Adipocyte (in vitro differentiated cells): Measurements from ENCODE around the gene HSFX1.
"Not testable (repeated sequence)": the region's sequence is repeated elsewhere in the genome, so short reads cannot be mapped to it uniquely, and the experiment has no call there.

ENCODE experiments used
- DNase-seq: peaks from one replicate; pipeline ENCODE4 v3.0.0-alpha.2; 2015; ENCODE audit warnings: low read depth
- H3K27me3 ChIP-seq: replicated peaks from 2 replicates; pipeline ENCODE4 v1.7.0; 2013; ENCODE audit warnings: mild to moderate bottlenecking, low read length, moderate library complexity; ENCODE audit not compliant: control insufficient read depth, insufficient read depth
- H3K36me3 ChIP-seq: 2 replicates; pipeline ENCODE4 v1.7.0; 2013; ENCODE audit warnings: low read length, mild to moderate bottlenecking, moderate library complexity; ENCODE audit not compliant: control insufficient read depth, insufficient read depth, severe bottlenecking
- H3K4me1 ChIP-seq: 2 replicates; pipeline ENCODE4 v1.7.0; 2013; ENCODE audit warnings: mild to moderate bottlenecking, low read length, moderate library complexity; ENCODE audit not compliant: control insufficient read depth, insufficient read depth
- H3K4me3 ChIP-seq: 2 replicates; pipeline ENCODE4 v1.7.0; 2013; ENCODE audit warnings: mild to moderate bottlenecking, low read length, moderate library complexity
- H3K9ac ChIP-seq: 2 replicates; pipeline ENCODE4 v1.7.0; 2013; ENCODE audit warnings: mild to moderate bottlenecking, low read length, moderate library complexity
- H3K9me3 ChIP-seq: 2 replicates; pipeline ENCODE4 v1.7.0; 2013; ENCODE audit warnings: mild to moderate bottlenecking, low read length, moderate library complexity; ENCODE audit not compliant: control insufficient read depth

The HSFX1 gene, protein sequence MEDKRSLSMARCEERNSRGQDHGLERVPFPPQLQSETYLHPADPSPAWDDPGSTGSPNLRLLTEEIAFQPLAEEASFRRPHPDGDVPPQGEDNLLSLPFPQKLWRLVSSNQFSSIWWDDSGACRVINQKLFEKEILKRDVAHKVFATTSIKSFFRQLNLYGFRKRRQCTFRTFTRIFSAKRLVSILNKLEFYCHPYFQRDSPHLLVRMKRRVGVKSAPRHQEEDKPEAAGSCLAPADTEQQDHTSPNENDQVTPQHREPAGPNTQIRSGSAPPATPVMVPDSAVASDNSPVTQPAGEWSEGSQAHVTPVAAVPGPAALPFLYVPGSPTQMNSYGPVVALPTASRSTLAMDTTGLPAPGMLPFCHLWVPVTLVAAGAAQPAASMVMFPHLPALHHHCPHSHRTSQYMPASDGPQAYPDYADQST

DNA sequence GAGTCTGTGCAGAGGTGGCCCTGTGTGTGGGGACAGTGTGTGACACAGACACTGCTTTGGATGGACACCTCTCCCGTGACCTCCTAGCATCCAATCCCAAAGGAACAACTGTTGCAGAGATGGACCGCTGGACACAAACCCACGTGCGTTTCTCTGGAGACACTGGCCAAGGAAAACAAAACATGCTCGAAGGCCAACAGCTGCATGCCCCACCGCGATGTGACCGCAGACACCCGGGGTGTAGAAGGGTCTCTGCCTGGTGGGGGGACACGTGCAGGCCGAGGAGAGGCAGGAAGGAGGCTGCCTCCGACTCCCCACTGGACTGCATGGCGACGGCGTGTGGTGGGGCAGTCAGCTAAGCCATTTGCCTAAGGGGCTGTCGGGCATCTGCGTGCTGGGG lies at the start of gene HSFX1:
TSS of gene HSFX1 (plus strand) at position 301 of the 400 bp plus-strand sequence. CDS start 614 bp downstream, outside the sequence.
- not testable (repeated sequence) for H3K9ac ChIP-seq, H3K36me3 ChIP-seq, H3K4me1 ChIP-seq, H3K9me3 ChIP-seq, H3K4me3 ChIP-seq, H3K27me3 ChIP-seq, DNase-seq

DNA sequence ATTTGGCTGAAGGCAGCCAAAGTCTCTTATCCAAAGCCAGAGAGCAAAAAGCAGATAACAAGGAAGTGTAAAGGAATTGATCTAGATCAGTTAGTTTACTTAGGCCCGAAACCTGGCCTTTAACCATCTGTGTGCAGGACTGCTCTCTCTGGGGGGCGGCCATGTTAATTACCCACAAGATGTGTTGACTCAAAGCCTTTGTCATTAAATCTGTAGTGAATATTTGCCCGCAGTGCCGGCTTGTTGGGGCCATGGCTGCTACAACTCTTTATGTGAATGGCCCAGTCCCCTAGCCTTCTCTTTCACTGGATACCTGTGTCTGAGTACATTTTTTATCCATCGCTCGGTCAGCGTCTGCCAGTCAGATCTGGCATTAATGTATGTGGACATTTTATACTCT lies 46.6 kb upstream of the HSFX1 start:
- H3K4me3 ChIP-seq, H3K9ac ChIP-seq, H3K36me3 ChIP-seq, DNase-seq, H3K4me1 ChIP-seq, H3K9me3 ChIP-seq, H3K27me3 ChIP-seq: not testable (repeated sequence)

DNA sequence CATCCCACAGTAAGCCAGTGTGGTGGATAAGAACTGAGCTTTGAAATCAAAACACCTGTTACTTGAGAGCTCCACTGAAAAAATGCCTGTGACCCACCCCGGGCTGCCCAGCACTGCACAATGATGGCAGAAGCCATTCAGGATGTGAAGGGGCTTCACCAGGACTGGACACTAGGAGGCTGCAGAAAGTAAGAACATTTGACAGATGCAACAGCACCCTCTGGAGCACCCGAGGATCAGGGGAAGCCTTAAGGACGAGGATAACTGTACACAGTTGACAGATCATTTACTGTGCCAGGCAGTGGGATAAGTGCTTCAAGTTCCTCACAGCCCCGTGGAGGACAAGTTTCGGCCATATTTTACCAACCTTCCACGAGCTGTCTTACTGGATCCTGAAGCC lies 31.6 kb upstream of the HSFX1 start:
- not testable (repeated sequence) for H3K4me3 ChIP-seq, H3K9me3 ChIP-seq, H3K9ac ChIP-seq, DNase-seq, H3K36me3 ChIP-seq, H3K27me3 ChIP-seq, H3K4me1 ChIP-seq

DNA sequence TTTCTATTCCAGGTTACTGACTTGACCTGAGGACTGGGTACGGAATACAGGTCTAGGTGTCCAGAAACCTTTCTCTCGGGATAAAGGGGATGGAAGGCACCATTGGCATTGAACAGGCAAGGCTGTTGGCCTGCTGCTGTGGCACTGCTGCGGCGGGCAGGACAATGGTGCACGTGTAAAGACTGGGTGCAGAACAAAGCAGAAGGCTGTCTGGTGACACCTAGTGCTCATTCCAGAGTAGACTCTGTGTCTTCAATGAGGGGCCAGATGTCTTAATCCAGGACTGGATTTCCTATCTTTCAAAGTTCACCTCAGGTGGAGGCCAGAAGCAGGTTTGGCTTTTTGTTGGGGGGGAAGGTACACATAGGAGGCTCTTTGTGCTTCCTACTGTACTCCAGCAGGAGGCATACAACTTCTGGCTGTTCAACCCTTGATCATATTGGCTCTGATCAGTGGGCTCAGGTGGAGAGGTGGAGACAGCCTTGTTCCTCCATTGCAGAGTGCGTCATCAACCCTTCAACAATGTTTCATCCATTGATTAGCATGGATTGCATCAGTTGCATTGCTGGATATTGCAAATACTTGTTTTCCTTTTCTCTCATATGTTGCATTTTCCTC lies 27.4 kb upstream of the HSFX1 start:
- H3K9me3 ChIP-seq, H3K4me3 ChIP-seq, H3K36me3 ChIP-seq, H3K9ac ChIP-seq, H3K27me3 ChIP-seq, H3K4me1 ChIP-seq, DNase-seq: not testable (repeated sequence)

DNA sequence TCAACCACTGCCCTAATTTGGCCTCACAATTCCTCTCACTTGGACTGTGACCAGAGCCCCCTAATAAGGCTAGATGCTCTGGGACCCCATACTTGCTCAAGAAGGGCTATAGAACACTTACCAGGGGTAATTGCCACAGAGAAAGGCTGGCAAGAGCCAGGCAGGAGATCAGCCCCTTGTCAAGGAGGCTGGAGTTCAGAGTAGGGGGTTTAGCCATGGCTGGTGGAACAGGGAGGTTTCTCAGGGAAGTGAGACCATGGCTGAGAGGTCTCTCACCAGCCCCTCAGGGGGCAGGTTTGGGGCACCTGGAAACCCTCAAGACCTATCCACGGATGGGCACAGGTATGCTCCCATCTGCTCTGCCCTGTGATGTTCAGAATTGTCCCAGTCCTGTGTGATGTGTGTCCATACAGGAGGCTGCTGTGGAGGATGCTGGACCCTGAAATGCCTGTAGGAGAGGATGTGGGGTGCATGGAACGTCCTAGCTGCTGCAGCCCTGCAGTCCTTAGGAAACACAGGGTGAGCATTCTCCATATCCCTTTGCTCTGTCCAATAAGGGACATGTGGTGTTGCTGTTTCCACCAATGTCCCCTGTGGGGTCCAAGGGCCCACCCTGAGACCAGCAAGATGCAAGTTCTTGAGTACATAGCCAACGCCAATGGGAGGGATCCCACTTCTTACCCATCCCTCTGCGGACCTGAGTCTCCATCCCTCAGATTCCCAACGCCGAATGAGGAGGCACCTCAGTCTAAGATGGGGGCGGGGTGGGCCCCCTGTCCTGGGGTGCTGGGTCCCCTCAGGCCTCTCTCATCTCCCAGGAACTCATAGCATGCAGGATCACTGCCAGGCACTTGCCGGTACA lies 16.4 kb upstream of the HSFX1 start:
- Histone ChIP-seq H3K9me3 (no peaks in the 10 kb centered on the region), H3K4me1 (no peaks in the 10 kb centered on the region), H3K27me3 (peaks cover 22% of the 10 kb centered on the region), H3K9ac (no peak overlapping the region), H3K4me3 (no peak overlapping the region), H3K36me3 (no peaks in the 10 kb centered on the region)
- DNase-seq, result no peak

DNA sequence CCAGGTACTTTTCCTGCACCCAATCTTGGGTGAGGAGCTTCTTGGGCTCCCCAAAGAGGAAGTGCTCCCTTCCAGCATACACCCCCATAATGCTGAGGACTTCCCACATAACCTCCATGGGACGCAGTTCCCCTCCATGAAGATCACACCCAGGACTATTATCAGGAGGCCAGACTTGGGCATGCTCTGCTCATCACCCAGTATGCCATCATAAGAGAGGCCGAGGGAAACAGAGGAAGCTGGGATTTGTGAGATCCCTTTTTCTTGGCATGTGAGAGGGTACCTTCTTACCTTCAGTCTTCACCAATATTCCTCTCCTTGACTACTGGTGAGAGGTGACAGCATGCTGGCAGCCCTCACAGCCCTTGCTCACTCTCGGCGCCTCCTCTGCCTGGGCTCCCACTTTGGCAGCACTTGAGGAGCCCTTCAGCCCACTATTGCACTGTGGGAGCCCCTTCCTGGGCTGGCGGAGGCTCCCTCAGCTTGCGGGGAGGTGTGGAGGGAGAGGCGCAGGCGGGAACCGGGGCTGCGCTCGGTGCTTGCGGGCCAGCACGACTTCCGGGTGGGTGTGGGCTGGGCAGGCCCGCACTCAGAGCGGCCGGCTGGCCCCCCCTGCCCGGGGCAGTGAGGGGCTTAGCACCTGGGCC lies 15.7 kb upstream of the HSFX1 start:
- Histone ChIP-seq H3K4me3 (no peak overlapping the region), H3K36me3 (no peaks in the 10 kb centered on the region), H3K4me1 (no peaks in the 10 kb centered on the region), H3K9ac (no peak overlapping the region), H3K27me3 (peaks cover 22% of the 10 kb centered on the region), H3K9me3 (no peaks in the 10 kb centered on the region)
- no peak for DNase-seq

DNA sequence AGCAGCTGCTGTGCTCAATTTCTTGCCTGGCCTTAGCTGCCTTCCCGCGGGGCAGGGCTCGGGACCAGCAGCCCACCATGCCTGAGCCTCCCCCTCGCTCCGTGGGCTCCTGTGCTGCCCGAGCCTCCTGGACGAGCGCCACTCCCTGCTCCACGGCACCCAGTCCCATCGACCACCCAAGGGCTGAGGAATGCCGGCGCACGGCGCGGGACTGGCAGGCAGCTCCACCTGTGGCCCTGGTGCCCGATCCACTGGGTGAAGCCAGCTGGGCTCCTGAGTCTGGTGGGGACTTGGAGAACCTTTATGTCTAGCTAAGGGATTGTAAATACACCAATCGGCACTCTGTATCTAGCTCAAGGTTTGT lies 15.2 kb upstream of the HSFX1 start:
- H3K27me3 ChIP-seq, result peaks cover 22% of the 10 kb centered on the region
- H3K9me3 ChIP-seq, H3K36me3 ChIP-seq, H3K4me3 ChIP-seq, H3K4me1 ChIP-seq, H3K9ac ChIP-seq, DNase-seq: not testable (repeated sequence)

DNA sequence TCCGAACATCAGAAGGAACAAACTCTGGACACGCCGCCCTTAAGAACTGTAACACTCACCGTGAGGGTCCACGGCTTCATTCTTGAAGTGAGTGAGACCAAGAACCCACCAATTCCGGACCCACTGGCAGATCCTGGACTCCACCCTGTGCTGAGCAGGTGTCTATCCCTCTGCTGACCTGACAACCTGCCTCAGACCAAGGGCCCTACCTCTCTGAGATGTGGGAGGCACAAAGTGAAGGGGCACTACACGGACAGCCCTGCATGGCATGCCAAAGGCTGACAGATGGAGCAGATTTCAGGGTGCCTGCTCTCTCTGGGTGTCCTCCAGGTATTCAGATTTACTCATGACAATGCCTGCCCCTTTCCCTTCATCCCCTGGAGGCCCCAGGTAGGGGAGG lies 14.0 kb upstream of the HSFX1 start:
- Histone ChIP-seq H3K4me1 (no peaks in the 10 kb centered on the region), H3K36me3 (no peaks in the 10 kb centered on the region), H3K9me3 (no peaks in the 10 kb centered on the region), H3K27me3 (peaks cover 20% of the 10 kb centered on the region), H3K9ac (no peak overlapping the region), H3K4me3 (no peak overlapping the region)
- DNase-seq, result no peak

DNA sequence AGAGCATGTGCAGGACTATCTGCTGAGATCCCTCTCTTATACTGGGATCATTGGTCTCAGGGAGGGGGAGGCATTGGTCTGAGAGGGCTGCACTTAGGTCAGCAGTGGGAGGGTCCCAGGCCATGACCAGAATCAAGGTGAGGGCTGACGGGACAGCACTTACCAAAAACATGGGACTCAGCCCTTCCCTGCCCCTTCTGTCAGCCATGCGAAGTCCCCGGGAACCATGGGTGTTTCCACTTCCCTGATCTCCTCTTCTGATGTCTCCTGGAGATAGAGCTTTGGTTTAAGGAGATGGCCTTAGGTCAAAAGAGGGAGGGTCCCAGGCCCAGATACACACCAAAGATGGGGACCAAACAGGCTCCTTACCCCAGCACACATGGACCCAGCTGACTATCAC lies 12.9 kb upstream of the HSFX1 start:
- H3K4me3 ChIP-seq, result no peak overlapping the region
- no peaks in the 10 kb centered on the region for H3K4me1 ChIP-seq
- no peak overlapping the region for H3K9ac ChIP-seq
- no peaks in the 10 kb centered on the region for H3K36me3 ChIP-seq
- H3K27me3 ChIP-seq, result peaks cover 14% of the 10 kb centered on the region
- DNase-seq, result no peak
- H3K9me3 ChIP-seq, result no peaks in the 10 kb centered on the region

DNA sequence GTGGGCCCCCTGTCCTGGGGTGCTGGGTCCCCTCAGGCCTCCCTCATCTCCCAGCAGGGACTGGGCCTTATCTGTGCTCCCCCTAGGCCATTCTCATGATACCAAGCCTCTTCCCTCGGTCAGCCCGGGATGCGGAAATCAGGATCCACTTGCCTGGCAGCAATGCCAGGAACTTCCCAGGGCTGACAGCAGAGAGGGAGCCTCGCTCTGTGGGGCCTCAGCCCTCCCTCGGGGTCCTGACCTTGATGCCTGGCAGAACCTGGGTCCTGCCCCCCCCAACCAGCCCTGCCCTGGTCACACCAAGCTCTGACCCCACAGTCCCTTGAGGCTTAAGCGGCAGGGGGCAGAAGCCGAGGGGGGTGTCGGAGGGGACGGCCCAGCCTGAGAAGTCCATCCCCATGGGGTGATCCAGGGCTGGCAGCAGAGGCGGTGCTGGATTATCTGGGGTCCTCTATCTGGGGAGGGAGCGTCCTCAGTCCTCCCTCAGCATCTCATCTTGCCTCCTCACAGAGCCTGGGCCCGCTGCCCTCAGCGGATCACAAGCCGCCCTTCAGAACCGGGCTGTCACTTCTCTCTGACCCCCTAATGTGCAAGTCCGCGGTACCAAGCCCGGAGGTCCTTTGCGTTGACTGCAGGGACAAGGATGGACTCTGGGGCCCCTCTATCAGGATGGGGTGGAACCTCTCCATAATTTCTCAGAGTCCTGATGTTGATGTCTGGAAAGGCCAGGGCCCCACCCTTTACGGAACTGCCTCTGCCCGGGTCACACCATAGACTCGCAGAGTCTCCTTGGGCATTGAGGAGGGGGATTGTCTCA lies 11.8 kb upstream of the HSFX1 start:
- not testable (repeated sequence) for H3K36me3 ChIP-seq

More for the DNA sequence above, 11.8 kb upstream of the HSFX1 start:
- H3K4me1 ChIP-seq, H3K9ac ChIP-seq, DNase-seq, H3K4me3 ChIP-seq, H3K9me3 ChIP-seq, H3K27me3 ChIP-seq: not testable (repeated sequence)
